Retinal pigment epithelial cell (primary cell): ENCODE measurements around the gene RBM39.
"Not testable (repeated sequence)": the region's sequence is repeated elsewhere in the genome, so short reads cannot be mapped to it uniquely, and the experiment has no call there.

Experiments
- DNase-seq: peaks from one replicate; pipeline ENCODE4 v3.0.0-alpha.2; 2010; ENCODE audit warnings: low read depth
- H3K4me3 ChIP-seq: 2 replicates; pipeline ENCODE4 v1.5.1; 2011; ENCODE audit warnings: mild to moderate bottlenecking, low read length, control low read depth, moderate library complexity
- TF ChIP-seq, protein P1 (sequence below): conservative IDR thresholded peaks from 2 replicates; pipeline ENCODE4 v1.5.1; 2011; ENCODE audit warnings: low read depth, low read length, control low read depth, inconsistent platforms

The RBM39 gene

DNA sequence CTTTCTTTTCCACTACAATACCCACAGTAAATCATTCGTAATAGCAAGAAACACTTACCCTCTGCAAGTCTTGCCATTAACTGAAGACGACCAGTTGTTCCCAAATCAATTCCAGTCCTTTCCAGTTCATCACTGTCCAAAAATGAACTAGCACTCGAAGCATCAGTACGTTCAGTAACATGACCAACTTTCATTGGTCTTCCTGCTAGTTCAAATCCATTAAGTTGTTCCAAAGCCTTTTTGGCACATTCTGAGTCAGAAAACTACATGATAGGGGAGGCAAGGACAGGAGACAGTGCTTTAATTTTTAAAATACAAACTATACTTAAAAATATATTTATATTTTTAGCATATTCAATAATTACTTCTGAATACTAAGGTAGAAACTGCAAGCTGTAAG lies 27.9 kb downstream of the RBM39 start:
- H3K4me3 ChIP-seq = no peak overlapping the region
- no peak for DNase-seq
- TF ChIP-seq, protein P1, sequence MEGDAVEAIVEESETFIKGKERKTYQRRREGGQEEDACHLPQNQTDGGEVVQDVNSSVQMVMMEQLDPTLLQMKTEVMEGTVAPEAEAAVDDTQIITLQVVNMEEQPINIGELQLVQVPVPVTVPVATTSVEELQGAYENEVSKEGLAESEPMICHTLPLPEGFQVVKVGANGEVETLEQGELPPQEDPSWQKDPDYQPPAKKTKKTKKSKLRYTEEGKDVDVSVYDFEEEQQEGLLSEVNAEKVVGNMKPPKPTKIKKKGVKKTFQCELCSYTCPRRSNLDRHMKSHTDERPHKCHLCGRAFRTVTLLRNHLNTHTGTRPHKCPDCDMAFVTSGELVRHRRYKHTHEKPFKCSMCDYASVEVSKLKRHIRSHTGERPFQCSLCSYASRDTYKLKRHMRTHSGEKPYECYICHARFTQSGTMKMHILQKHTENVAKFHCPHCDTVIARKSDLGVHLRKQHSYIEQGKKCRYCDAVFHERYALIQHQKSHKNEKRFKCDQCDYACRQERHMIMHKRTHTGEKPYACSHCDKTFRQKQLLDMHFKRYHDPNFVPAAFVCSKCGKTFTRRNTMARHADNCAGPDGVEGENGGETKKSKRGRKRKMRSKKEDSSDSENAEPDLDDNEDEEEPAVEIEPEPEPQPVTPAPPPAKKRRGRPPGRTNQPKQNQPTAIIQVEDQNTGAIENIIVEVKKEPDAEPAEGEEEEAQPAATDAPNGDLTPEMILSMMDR = no peak

GRCh38 chr20:35713120-35713519 lies 28.9 kb downstream of the RBM39 start:
- not testable (repeated sequence) for H3K4me3 ChIP-seq, DNase-seq

DNA sequence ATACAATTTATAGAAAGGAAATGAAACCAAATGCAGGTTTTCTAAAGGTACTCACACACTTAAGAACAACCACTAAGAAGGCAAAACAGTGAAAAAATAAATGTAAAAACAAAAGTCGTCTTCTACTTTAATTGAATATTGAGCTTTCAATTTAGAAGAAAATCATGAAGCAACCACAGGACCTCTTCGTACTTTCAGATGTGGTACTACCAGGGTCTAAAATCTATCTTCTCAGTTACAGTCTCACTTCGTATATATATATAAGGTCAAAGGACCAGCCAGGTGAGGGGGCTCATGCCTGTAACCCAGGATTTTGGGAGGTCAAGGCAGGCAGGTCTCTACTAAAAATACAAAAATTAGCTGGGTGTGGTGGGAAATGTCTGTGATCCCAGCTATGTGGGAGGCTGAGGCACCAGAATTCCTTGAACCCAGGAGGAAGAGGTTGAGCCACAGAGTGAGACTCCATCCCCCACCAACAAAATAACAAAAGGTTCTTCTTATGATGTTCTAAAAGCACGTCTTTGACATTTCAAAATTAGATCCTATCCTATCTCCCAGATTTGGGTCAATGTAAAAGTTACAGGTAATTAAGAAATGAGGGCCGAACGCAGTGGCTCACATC lies 30.4 kb downstream of the RBM39 start:
- no peak overlapping the region for H3K4me3 ChIP-seq
- no peak for DNase-seq
- TF ChIP-seq, protein P1 = no peak

- TF ChIP-seq, protein P1 = no peak
- DNase-seq = no peak
- no peak overlapping the region for H3K4me3 ChIP-seq
Measured at GRCh38 chr20:35710884-35711587, 31.0 kb downstream of the RBM39 start.

DNA sequence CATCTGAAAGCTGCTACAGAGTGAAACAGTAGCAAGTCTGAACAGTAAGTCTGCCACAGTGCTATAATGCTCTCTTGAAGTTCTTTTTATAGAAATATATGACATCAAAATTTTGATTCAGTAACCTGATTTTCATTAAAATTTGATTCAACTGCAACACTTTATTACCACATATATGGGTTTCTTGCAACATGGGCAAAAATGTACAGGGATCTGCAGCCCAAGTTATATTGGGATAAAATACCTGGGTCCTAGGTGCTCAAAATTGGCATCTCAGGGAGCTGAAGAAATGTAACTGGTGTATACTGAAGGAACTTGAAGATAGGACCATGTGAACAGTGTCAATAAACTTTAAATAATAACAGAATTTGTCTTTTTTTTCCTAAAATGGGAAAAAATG lies 32.0 kb downstream of the RBM39 start:
- DNase-seq = no peak
- no peak overlapping the region for H3K4me3 ChIP-seq
- TF ChIP-seq, protein P1 = no peak

DNA sequence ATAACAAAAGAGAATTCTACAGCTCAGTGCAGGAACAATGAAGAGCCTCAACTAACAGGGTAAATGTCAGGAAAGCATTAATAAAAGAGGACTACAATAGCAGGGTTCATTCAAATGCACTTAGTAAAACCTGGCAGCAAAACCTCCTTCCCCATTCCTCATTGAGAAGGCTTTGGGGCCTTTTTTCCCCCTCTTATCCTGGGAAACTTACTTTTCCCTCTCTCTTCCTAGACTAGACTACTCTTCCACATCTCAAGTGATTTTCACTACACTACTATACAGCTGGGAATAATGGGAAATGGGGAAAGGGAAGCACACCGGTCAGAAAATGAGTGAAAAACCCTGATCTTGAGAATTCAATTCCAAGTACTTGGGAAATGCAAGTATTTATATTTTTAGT lies 32.8 kb downstream of the RBM39 start:
- TF ChIP-seq, protein P1 = no peak
- DNase-seq = no peak

DNA sequence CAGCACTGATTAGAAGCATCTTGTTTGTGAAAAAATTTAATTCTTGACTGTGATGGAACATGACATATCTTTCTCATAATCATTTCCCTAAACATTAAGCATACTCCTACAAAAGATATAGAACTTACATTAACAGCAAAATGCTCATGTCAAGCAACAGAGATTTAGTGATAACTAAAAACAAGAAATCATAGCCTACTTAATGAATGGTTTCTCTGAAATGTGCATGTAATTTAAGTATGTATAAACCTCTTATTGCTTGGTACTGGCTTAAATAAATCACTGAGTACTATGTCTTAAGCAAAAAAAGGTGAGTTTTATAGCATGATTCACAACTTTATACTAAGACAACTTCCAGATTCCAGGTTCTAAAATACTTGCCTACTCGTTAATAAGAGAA lies 33.6 kb downstream of the RBM39 start:
- TF ChIP-seq, protein P1 = no peak
- no peak for DNase-seq
- no peak overlapping the region for H3K4me3 ChIP-seq

More for the DNA sequence above, 32.8 kb downstream of the RBM39 start:
- H3K4me3 ChIP-seq = no peak overlapping the region

DNA sequence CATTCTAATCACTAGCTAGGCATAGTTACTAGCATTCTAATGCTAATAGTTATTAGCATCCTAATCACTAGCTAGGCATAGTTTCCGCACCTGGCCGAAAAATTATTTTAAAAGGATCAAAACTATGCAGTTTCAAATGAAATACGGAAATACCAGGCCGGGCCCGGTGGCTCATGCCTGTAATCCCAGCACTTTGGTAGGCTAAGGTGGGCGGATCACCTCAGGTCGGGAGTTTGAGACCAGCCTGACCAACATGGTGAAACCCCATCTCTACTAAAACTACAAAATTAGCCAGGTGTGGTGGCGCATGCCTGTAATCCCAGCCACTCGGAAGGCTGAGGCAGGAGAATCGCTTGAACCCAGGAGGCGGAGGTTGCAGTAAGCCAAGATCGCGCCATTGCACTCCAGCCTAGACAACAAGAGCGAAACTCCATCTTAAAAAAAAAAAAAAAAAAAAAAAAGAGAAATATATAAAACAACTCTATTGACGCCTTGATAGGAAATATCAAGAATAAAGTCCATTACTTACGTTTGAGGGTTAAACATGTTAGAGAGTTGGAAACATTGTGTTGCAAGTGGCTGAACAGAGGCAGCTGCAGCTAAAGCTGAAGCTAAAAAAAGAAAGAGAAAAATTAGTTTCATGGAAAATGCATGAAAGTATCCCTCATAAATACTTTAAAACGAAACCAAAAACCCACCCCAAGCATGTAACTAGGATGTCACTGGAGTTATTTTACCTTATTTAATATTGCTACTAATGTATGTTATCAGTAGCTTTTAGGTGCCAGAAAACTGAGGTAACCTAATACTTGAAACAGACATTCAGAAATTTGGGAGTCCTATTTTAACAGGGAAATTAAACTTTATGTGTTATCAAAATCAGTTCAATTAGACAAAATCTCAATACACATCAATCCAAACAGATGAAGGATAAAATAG lies 35.2 kb downstream of the RBM39 start:
- H3K4me3 ChIP-seq, DNase-seq: not testable (repeated sequence)

GRCh38 chr20:35705894-35706293 lies 36.2 kb downstream of the RBM39 start:
- not testable (repeated sequence) for DNase-seq, H3K4me3 ChIP-seq
